Mesenchymal stem cell (in vitro differentiated cells and primary cell): Measurements from ENCODE around the gene PIEZO1.

ENCODE experiments used
- DNase-seq: peaks from one replicate; pipeline ENCODE4 v3.0.0-alpha.2; 2013
- H2AFZ ChIP-seq: one replicate; pipeline ENCODE4 v1.6.1; 2013; ENCODE audit warnings: low read depth, mild to moderate bottlenecking, control low read depth, inconsistent platforms, low read length, moderate library complexity
- H2AK5ac ChIP-seq: 2 replicates; pipeline ENCODE4 v1.6.1; 2013; ENCODE audit warnings: low read length, moderate library complexity, mild to moderate bottlenecking, inconsistent platforms; ENCODE audit not compliant: severe bottlenecking
- H2BK120ac ChIP-seq: one replicate; pipeline ENCODE4 v1.6.1; 2013; ENCODE audit warnings: low read depth, mild to moderate bottlenecking, inconsistent platforms, low read length, moderate library complexity
- H2BK12ac ChIP-seq, 2 experiments: one replicate each; pipeline ENCODE4 v1.6.1; 2013; ENCODE audit warnings: inconsistent platforms in 2 of 2, low read length in 2 of 2, mild to moderate bottlenecking in 2 of 2, moderate library complexity in 2 of 2, control low read depth in 1 of 2
- H2BK15ac ChIP-seq: one replicate; pipeline ENCODE4 v1.6.1; 2013; ENCODE audit warnings: mild to moderate bottlenecking, low read depth, inconsistent platforms; ENCODE audit not compliant: poor library complexity, severe bottlenecking
- H2BK5ac ChIP-seq: 2 replicates; pipeline ENCODE4 v1.6.1; 2013; ENCODE audit warnings: low read depth, mild to moderate bottlenecking, low read length, control low read depth, inconsistent platforms; ENCODE audit not compliant: poor library complexity, severe bottlenecking
- H3K14ac ChIP-seq, 2 experiments: one replicate each; pipeline ENCODE4 v1.6.1; 2013; ENCODE audit warnings: inconsistent platforms in 2 of 2, low read length in 2 of 2, control low read depth in 1 of 2, mild to moderate bottlenecking in 1 of 2, moderate library complexity in 1 of 2
- H3K18ac ChIP-seq, 2 experiments: one replicate each; pipeline ENCODE4 v1.6.1; 2013; ENCODE audit warnings: inconsistent platforms in 2 of 2, low read length in 2 of 2, control low read depth in 1 of 2, low read depth in 1 of 2, mild to moderate bottlenecking in 1 of 2
- H3K23ac ChIP-seq, 2 experiments: one replicate each; pipeline ENCODE4 v1.6.1; 2013; ENCODE audit warnings: inconsistent platforms in 2 of 2, low read length in 2 of 2, mild to moderate bottlenecking in 2 of 2, moderate library complexity in 2 of 2, control low read depth in 1 of 2
- H3K27ac ChIP-seq: 2 replicates; pipeline ENCODE4 v1.5.1; 2013; ENCODE audit warnings: mild to moderate bottlenecking, moderate library complexity, low read length, control low read depth, inconsistent platforms; ENCODE audit not compliant: poor library complexity, severe bottlenecking
- H3K27me3 ChIP-seq, 2 experiments: 2 replicates each; pipeline versions ENCODE4 v1.6.1 to v1.7.0; 2013; ENCODE audit warnings: low read length in 2 of 2, mild to moderate bottlenecking in 2 of 2, moderate library complexity in 2 of 2, control low read depth in 1 of 2, inconsistent platforms in 1 of 2; ENCODE audit not compliant: control insufficient read depth in 1 of 2, insufficient read depth in 1 of 2
- H3K36me3 ChIP-seq, 2 experiments: 2 replicates each; pipeline versions ENCODE4 v1.6.1 to v1.7.0; 2013; ENCODE audit warnings: low read length in 2 of 2, control low read depth in 1 of 2, inconsistent platforms in 1 of 2, low read depth in 1 of 2, mild to moderate bottlenecking in 1 of 2; ENCODE audit not compliant: insufficient read depth in 2 of 2, control insufficient read depth in 1 of 2
- H3K4ac ChIP-seq, 2 experiments: one replicate each; pipeline ENCODE4 v1.6.1; 2013; ENCODE audit warnings: inconsistent platforms in 2 of 2, low read length in 2 of 2, mild to moderate bottlenecking in 2 of 2, moderate library complexity in 2 of 2, control low read depth in 1 of 2, low read depth in 1 of 2
- H3K4me1 ChIP-seq: 2 replicates; pipeline ENCODE4 v1.6.1; 2013; ENCODE audit warnings: low read depth, low read length, control low read depth; ENCODE audit not compliant: control insufficient read depth, insufficient read depth
- H3K4me2 ChIP-seq: 2 replicates; pipeline ENCODE4 v1.6.1; 2013; ENCODE audit warnings: low read length, mild to moderate bottlenecking, inconsistent platforms; ENCODE audit not compliant: poor library complexity, severe bottlenecking
- H3K4me3 ChIP-seq, 2 experiments: 2 replicates each; pipeline versions ENCODE4 v1.5.1 to v1.7.0; 2013; ENCODE audit warnings: low read length in 2 of 2, mild to moderate bottlenecking in 2 of 2, control low read depth in 1 of 2, low read depth in 1 of 2; ENCODE audit not compliant: insufficient read depth in 1 of 2
- H3K79me1 ChIP-seq: replicated peaks from 2 replicates; pipeline ENCODE4 v1.6.1; 2013; ENCODE audit warnings: mild to moderate bottlenecking, control low read depth, low read length, inconsistent platforms; ENCODE audit not compliant: poor library complexity, severe bottlenecking
- H3K9ac ChIP-seq: 2 replicates; pipeline ENCODE4 v1.7.0; 2013; ENCODE audit warnings: mild to moderate bottlenecking, low read length, moderate library complexity
- H3K9me3 ChIP-seq: 2 replicates; pipeline ENCODE4 v1.7.0; 2013; ENCODE audit warnings: mild to moderate bottlenecking, low read length; ENCODE audit not compliant: control insufficient read depth
- H4K8ac ChIP-seq: one replicate; pipeline ENCODE4 v1.6.1; 2013; ENCODE audit warnings: inconsistent platforms, mild to moderate bottlenecking, low read length, moderate library complexity
- H4K91ac ChIP-seq: one replicate; pipeline ENCODE4 v1.6.1; 2013; ENCODE audit warnings: mild to moderate bottlenecking, low read length, inconsistent platforms
- WGBS: methylation state at CpG from one replicate; pipeline ENCODE4 v1.1.7; 2013; ENCODE audit warnings: mixed read lengths; 5-methylcytosine and 5-hydroxymethylcytosine counted together

PIEZO1 gene

GRCh38 chr16:88763502-88764053 is 21.4 kb downstream of the PIEZO1 start:
- Histone ChIP-seq H2AK5ac (no peak overlapping the region), H3K27me3 (no peaks in the 10 kb centered on the region), H3K4ac (no peak overlapping the region), H3K4me1 (peaks cover 86% of the 10 kb centered on the region), H3K9me3 (no peaks in the 10 kb centered on the region), H3K14ac (no peak overlapping the region), H3K9ac (no peak overlapping the region), H3K23ac (no peak overlapping the region), H4K8ac (no peak overlapping the region), H3K27ac (no peak overlapping the region), H2AFZ (no peak overlapping the region), H2BK120ac (no peak overlapping the region), H3K18ac (peak overlapping the region in 1 of 2 experiments; percentile 3), H4K91ac (no peak overlapping the region), H3K4me2 (no peak overlapping the region), H3K79me1 (peaks cover 39% of the 10 kb centered on the region), H3K4me3 (no peak overlapping the region), H2BK5ac (no peak overlapping the region), H2BK12ac (no peak overlapping the region), H3K36me3 (peaks cover 11 to 40% of the 10 kb centered on the region in 2 experiments), H2BK15ac (no peak overlapping the region)
- DNase-seq, result peak; percentile 52
- WGBS, result 49% methylated on average over 14 of the region's 14 CpGs

- Histone ChIP-seq H3K23ac (no peak overlapping the region), H3K79me1 (peaks cover 39% of the 10 kb centered on the region), H3K4me1 (peaks cover 86% of the 10 kb centered on the region), H3K36me3 (peaks cover 11 to 40% of the 10 kb centered on the region in 2 experiments), H4K91ac (peak overlapping the region; percentile 11), H2BK120ac (no peak overlapping the region), H4K8ac (no peak overlapping the region), H3K4me2 (no peak overlapping the region), H3K18ac (no peak overlapping the region), H3K4ac (no peak overlapping the region), H2BK12ac (no peak overlapping the region), H3K9ac (no peak overlapping the region), H2AFZ (no peak overlapping the region), H2BK15ac (no peak overlapping the region), H3K9me3 (no peaks in the 10 kb centered on the region), H3K4me3 (no peak overlapping the region), H3K27ac (no peak overlapping the region), H2AK5ac (no peak overlapping the region), H2BK5ac (no peak overlapping the region), H3K27me3 (no peaks in the 10 kb centered on the region), H3K14ac (no peak overlapping the region)
- no peak for DNase-seq
- 84% methylated on average over 10 of the region's 10 CpGs for WGBS
Observed at GRCh38 chr16:88762941-88763340, 22.1 kb downstream of the PIEZO1 start.

GRCh38 chr16:88762258-88762870 is 22.7 kb downstream of the PIEZO1 start:
- H3K18ac ChIP-seq, result no peak overlapping the region
- H3K4me3 ChIP-seq, result no peak overlapping the region
- no peak overlapping the region for H2BK120ac ChIP-seq
- H3K27ac ChIP-seq, result no peak overlapping the region
- no peak overlapping the region for H2BK12ac ChIP-seq
- no peak overlapping the region for H3K14ac ChIP-seq
- no peak overlapping the region for H3K4ac ChIP-seq
- H3K27me3 ChIP-seq, result no peaks in the 10 kb centered on the region
- no peak overlapping the region for H3K9ac ChIP-seq
- 87% methylated on average over 16 of the region's 16 CpGs for WGBS
- no peak overlapping the region for H3K23ac ChIP-seq
- no peak overlapping the region for H2BK5ac ChIP-seq
- H3K4me2 ChIP-seq, result no peak overlapping the region
- H2AK5ac ChIP-seq, result no peak overlapping the region
- H4K91ac ChIP-seq, result peak overlapping the region; percentile 70
- peaks cover 11 to 40% of the 10 kb centered on the region in 2 experiments for H3K36me3 ChIP-seq
- H3K79me1 ChIP-seq, result peaks cover 42% of the 10 kb centered on the region
- no peaks in the 10 kb centered on the region for H3K9me3 ChIP-seq
- H2BK15ac ChIP-seq, result no peak overlapping the region
- DNase-seq, result no peak
- H3K4me1 ChIP-seq, result peaks cover 86% of the 10 kb centered on the region
- no peak overlapping the region for H2AFZ ChIP-seq
- H4K8ac ChIP-seq, result no peak overlapping the region

GRCh38 chr16:88761830-88762229 is 23.2 kb downstream of the PIEZO1 start:
- Histone ChIP-seq H3K36me3 (peaks cover 11 to 40% of the 10 kb centered on the region in 2 experiments), H3K9me3 (no peaks in the 10 kb centered on the region), H2BK12ac (peak overlapping the region in 1 of 2 experiments; percentile 43), H3K4ac (no peak overlapping the region), H2BK5ac (no peak overlapping the region), H3K79me1 (peaks cover 40% of the 10 kb centered on the region), H3K14ac (no peak overlapping the region), H3K4me3 (no peak overlapping the region), H2AFZ (no peak overlapping the region), H3K27me3 (no peaks in the 10 kb centered on the region), H3K4me2 (no peak overlapping the region), H3K27ac (no peak overlapping the region), H3K18ac (no peak overlapping the region), H2BK15ac (no peak overlapping the region), H3K23ac (no peak overlapping the region), H4K8ac (no peak overlapping the region), H2BK120ac (no peak overlapping the region), H3K4me1 (peaks cover 80% of the 10 kb centered on the region), H4K91ac (no peak overlapping the region), H2AK5ac (no peak overlapping the region), H3K9ac (no peak overlapping the region)
- WGBS, result 93% methylated on average over 10 of the region's 10 CpGs
- DNase-seq, result no peak
